KMS-11 (cell line): ENCODE measurements around the gene GLYAT.

Experiments used
- H2AFZ ChIP-seq: fragments of 200-600 bp; sonication (generic); 2 replicates; pipeline ENCODE4 v1.6.1; 2016; ENCODE audit warnings: antibody characterized with exemption, mixed run types, low read depth
- H3K27ac ChIP-seq: fragments of 200-600 bp; sonication (generic); 2 replicates; pipeline ENCODE4 v1.6.1; 2016; ENCODE audit warnings: mild to moderate bottlenecking, mixed run types
- H3K27me3 ChIP-seq: fragments of 200-600 bp; sonication (generic); 2 replicates; pipeline ENCODE4 v1.6.1; 2017; ENCODE audit warnings: mild to moderate bottlenecking, low read depth, mixed run types, moderate library complexity; ENCODE audit not compliant: insufficient read depth
- H3K36me3 ChIP-seq: fragments of 200-600 bp; sonication (generic); 2 replicates; pipeline ENCODE4 v1.6.1; 2017; ENCODE audit warnings: mild to moderate bottlenecking, mixed run types; ENCODE audit not compliant: insufficient read depth
- H3K4me1 ChIP-seq: fragments of 200-600 bp; sonication (generic); 2 replicates; pipeline ENCODE4 v1.6.1; 2016; ENCODE audit warnings: mild to moderate bottlenecking, low read depth, mixed run types; ENCODE audit not compliant: poor library complexity, severe bottlenecking
- H3K4me2 ChIP-seq: fragments of 200-600 bp; sonication (generic); 2 replicates; pipeline ENCODE4 v1.7.0; 2016; ENCODE audit warnings: mild to moderate bottlenecking, mixed run types
- H3K4me3 ChIP-seq: fragments of 200-600 bp; sonication (generic); IDR thresholded peaks from 2 replicates; pipeline ENCODE4 v1.6.1; 2017; ENCODE audit warnings: low read depth, low read length, mixed read lengths; ENCODE audit not compliant: insufficient read depth
- H3K79me2 ChIP-seq: fragments of 200-600 bp; sonication (generic); 2 replicates; pipeline ENCODE4 v1.6.1; 2016; ENCODE audit warnings: low read depth, mixed run types; ENCODE audit not compliant: insufficient read depth
- H3K9ac ChIP-seq: fragments of 200-600 bp; sonication (generic); 2 replicates; pipeline ENCODE4 v1.6.1; 2016; ENCODE audit warnings: mild to moderate bottlenecking, mixed run types
- H4K20me1 ChIP-seq: fragments of 200-600 bp; sonication (generic); 2 replicates; pipeline ENCODE4 v1.6.1; 2016; ENCODE audit warnings: mild to moderate bottlenecking, mixed run types; ENCODE audit not compliant: insufficient read depth
- CTCF ChIP-seq: fragments of 200-600 bp; sonication (generic); conservative IDR thresholded peaks from 2 replicates; pipeline ENCODE4 v1.6.1; 2017; ENCODE audit warnings: low read depth, mild to moderate bottlenecking, antibody characterized with exemption, low read length, moderate library complexity, mixed read lengths

The GLYAT gene

DNA sequence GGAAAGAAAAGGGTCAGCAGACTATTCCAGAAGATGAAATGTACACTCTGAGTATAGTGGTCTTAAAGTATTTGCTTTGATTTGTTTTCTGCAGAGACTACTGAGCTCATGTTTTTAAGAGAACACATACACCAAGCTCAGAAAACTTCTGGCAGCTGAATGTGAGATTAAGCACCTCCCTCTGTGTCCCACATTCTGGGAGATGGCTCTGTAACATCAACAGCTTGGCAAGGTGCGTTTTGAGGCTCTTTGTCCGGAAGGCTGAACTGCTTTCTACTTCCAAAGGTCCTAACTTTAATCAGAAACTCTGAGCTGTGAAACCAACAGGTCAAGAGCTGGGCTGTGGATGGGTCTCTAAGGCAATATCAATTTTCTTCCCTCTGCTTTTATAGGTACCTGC is 36.4 kb upstream of the GLYAT start:
- Histone ChIP-seq H3K27ac (no peak overlapping the region), H3K79me2 (no peaks in the 10 kb centered on the region), H3K36me3 (no peaks in the 10 kb centered on the region), H3K4me3 (no peak overlapping the region), H3K4me1 (peaks cover 38% of the 10 kb centered on the region), H4K20me1 (no peaks in the 10 kb centered on the region), H3K27me3 (no peaks in the 10 kb centered on the region), H2AFZ (peak overlapping the region; percentile 4; the same call in 1 of the 2 replicates), H3K9ac (no peak overlapping the region), H3K4me2 (peak overlapping the region; percentile 11; the same call in 1 of the 2 replicates)
- no peak for TF ChIP-seq CTCF

DNA sequence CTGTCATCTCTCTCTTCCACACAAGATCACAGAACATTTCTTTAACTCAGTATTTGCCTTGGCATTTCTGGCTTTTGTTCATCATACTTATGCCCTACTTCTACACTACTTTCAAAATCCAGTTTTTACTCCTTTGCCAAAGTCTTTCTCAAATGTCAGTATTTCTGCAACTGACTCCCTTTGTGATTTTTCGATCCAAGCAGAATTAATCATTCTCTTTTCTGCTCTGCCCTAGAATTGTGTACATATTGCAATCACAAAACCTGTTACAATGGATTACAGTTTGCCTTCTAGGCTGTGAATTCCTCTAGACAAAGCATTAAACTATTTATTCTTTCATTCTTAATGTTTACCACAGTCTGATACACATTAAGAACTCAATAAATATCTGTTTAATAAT is 33.3 kb upstream of the GLYAT start:
- H3K4me1 ChIP-seq: peaks cover 15% of the 10 kb centered on the region
- H3K36me3 ChIP-seq: no peaks in the 10 kb centered on the region
- no peaks in the 10 kb centered on the region for H3K79me2 ChIP-seq
- H3K4me2 ChIP-seq: no peak overlapping the region
- no peaks in the 10 kb centered on the region for H3K27me3 ChIP-seq
- no peak overlapping the region for H3K27ac ChIP-seq
- no peak for TF ChIP-seq CTCF
- no peaks in the 10 kb centered on the region for H4K20me1 ChIP-seq
- H2AFZ ChIP-seq: 0 out of 2 replicates have a peak overlapping the region, but pooled peaks have one; percentile 1
- H3K4me3 ChIP-seq: no peak overlapping the region
- no peak overlapping the region for H3K9ac ChIP-seq

- no peaks in the 10 kb centered on the region for H3K27me3 ChIP-seq
- H3K79me2 ChIP-seq: no peaks in the 10 kb centered on the region
- H3K4me1 ChIP-seq: peaks cover 2% of the 10 kb centered on the region
- no peak overlapping the region for H3K4me3 ChIP-seq
- H3K4me2 ChIP-seq: no peak overlapping the region
- TF ChIP-seq CTCF: no peak
- no peak overlapping the region for H2AFZ ChIP-seq
- H4K20me1 ChIP-seq: no peaks in the 10 kb centered on the region
- no peaks in the 10 kb centered on the region for H3K36me3 ChIP-seq
- no peak overlapping the region for H3K27ac ChIP-seq
- H3K9ac ChIP-seq: no peak overlapping the region
Measured at GRCh38 chr11:58763120-58763490, 31.4 kb upstream of the GLYAT start.

- Histone ChIP-seq H3K4me2 (no peak overlapping the region), H3K36me3 (no peaks in the 10 kb centered on the region)
- TF ChIP-seq CTCF: no peak
Measured at GRCh38 chr11:58762284-58763119, 30.8 kb upstream of the GLYAT start.

More at GRCh38 chr11:58762284-58763119, 30.8 kb upstream of the GLYAT start:
- no peak overlapping the region for H3K27ac ChIP-seq
- H3K79me2 ChIP-seq: no peaks in the 10 kb centered on the region
- no peak overlapping the region for H3K4me3 ChIP-seq
- no peaks in the 10 kb centered on the region for H4K20me1 ChIP-seq
- H3K4me1 ChIP-seq: no peaks in the 10 kb centered on the region
- H3K27me3 ChIP-seq: no peaks in the 10 kb centered on the region
- no peak overlapping the region for H2AFZ ChIP-seq
- H3K9ac ChIP-seq: no peak overlapping the region
